Stromal cell of bone marrow (primary cell): ENCODE measurements around the gene ZPLD1.
A peak's percentile ranks its signal among the peaks of the same experiment; 100 is the strongest.

ENCODE experiments used
- DNase-seq: peaks from one replicate; pipeline ENCODE4 v3.0.0-alpha.2; 2012; ENCODE audit warnings: low read depth

ZPLD1 gene

GRCh38 chr3:102434715-102435114 is at the start of gene ZPLD1:
TSS of gene ZPLD1 (plus strand) at chr3:102435015. CDS start at chr3:102438488, 3,473 bp downstream.
- no peak for DNase-seq

- DNase-seq, result no peak
Measured at GRCh38 chr3:102390171-102390864, 44.5 kb upstream of the ZPLD1 start.

GRCh38 chr3:102390916-102391315 is 43.9 kb upstream of the ZPLD1 start:
- DNase-seq, result no peak

GRCh38 chr3:102391491-102391890 is 43.3 kb upstream of the ZPLD1 start:
- DNase-seq, result no peak

- no peak for DNase-seq
Measured at GRCh38 chr3:102394517-102394916, 40.3 kb upstream of the ZPLD1 start.

- DNase-seq, result no peak
Measured at GRCh38 chr3:102398176-102398575, 36.6 kb upstream of the ZPLD1 start.

- no peak for DNase-seq
Measured at GRCh38 chr3:102398666-102399065, 36.1 kb upstream of the ZPLD1 start.

GRCh38 chr3:102400142-102400541 is 34.7 kb upstream of the ZPLD1 start:
- peak; percentile 9 for DNase-seq

- DNase-seq, result peak; percentile 1
Measured at GRCh38 chr3:102400766-102401165, 34.0 kb upstream of the ZPLD1 start.

- DNase-seq, result no peak
Measured at GRCh38 chr3:102410616-102411015, 24.2 kb upstream of the ZPLD1 start.

GRCh38 chr3:102415553-102415952 is 19.3 kb upstream of the ZPLD1 start:
- peak; percentile 7 for DNase-seq

GRCh38 chr3:102419786-102420185 is 15.0 kb upstream of the ZPLD1 start:
- DNase-seq, result no peak

- no peak for DNase-seq
Measured at GRCh38 chr3:102441832-102442231, 7.0 kb downstream of the ZPLD1 start.

- DNase-seq, result no peak
Measured at GRCh38 chr3:102443021-102443420, 8.2 kb downstream of the ZPLD1 start.

GRCh38 chr3:102444101-102444500 is 9.3 kb downstream of the ZPLD1 start:
- peak; percentile 3 for DNase-seq

GRCh38 chr3:102447272-102447671 is 12.5 kb downstream of the ZPLD1 start:
- no peak for DNase-seq

GRCh38 chr3:102449341-102449740 is 14.5 kb downstream of the ZPLD1 start:
- DNase-seq, result no peak

- no peak for DNase-seq
Measured at GRCh38 chr3:102449930-102450329, 15.1 kb downstream of the ZPLD1 start.

GRCh38 chr3:102450976-102451375 is 16.2 kb downstream of the ZPLD1 start:
- no peak for DNase-seq

- no peak for DNase-seq
Measured at GRCh38 chr3:102451543-102451942, 16.7 kb downstream of the ZPLD1 start.

GRCh38 chr3:102454181-102454580 is 19.4 kb downstream of the ZPLD1 start:
- DNase-seq, result no peak

- no peak for DNase-seq
Measured at GRCh38 chr3:102457644-102458043, 22.8 kb downstream of the ZPLD1 start.

- DNase-seq, result no peak
Measured at GRCh38 chr3:102460579-102460978, 25.8 kb downstream of the ZPLD1 start.

- DNase-seq, result no peak
Measured at GRCh38 chr3:102464261-102464660, 29.4 kb downstream of the ZPLD1 start.
